HG03095 (cell line): ENCODE measurements around the gene FILIP1.
A peak's percentile ranks its signal among the peaks of the same experiment; 100 is the strongest.
"Not testable (repeated sequence)": the region's sequence is repeated elsewhere in the genome, so short reads cannot be mapped to it uniquely, and the experiment has no call there.

Experiments used
- ATAC-seq: cut with Tn5 transposase; IDR thresholded peaks from one replicate; pipeline ENCODE4 v1.9.1; 2021; ENCODE audit warnings: moderate library complexity; ENCODE audit not compliant: unreplicated experiment

Gene FILIP1

DNA sequence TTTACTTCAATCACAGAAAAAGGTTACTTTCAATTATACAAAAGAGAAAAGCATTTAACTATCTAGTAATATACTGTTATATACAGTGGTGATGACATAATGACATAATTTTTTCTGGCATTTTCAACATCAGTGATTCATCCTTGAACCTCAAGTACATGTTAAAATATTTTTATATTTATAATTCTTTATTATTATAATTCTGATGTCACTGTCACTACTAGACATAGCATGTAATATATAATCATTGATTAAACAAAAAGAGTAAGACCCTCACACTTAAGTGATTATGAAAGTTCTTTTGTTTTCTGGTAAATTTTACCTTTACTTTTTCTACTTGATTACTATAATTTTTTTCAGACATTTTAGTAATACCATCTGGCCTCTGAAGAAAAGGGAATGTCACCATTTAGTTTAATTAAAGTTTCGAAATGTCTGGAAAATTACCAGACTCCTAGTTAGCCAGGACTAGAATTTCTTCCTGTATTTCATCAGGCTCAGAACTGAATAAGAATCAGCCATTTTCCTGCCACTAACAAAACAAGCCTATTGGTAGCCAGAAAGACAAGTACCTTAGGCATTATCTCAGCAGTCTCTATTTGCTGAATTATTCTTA is 71.5 kb downstream of the FILIP1 start:
- ATAC-seq = no peak

DNA sequence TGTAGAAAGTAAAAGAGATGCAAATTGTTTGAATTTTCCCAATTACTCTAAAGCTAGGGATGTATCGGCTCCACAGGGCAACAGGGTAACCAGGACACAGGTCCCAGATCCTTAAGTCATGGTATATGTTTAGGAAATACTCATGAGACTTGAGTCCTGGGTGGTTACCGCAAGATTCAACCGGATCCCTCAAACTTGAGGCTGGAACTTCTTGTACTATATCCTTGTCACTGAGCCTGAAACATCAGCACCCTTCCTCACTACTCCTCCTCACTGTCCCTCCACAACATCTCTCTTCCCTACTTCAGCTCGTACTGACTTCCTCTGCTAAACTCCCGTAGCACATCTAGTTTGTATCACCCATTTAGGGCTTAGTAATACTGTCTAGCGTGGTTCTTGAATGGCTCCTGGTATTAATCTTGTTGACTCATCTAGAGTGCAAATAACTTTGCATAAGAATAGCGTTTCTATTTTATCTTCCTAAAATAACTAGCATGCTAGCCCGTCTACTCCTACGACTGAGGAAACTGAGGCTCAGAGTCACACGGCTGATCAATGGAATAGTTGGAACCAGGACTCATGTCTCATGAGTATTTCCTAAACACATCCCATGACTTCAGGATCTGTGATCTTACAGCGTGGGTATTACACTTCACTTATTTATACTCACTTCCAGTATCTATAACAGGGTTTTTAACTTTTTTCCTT is 72.1 kb downstream of the FILIP1 start:
- no peak for ATAC-seq

GRCh38 chr6:75419980-75420379 is 73.6 kb downstream of the FILIP1 start:
- ATAC-seq = no peak

DNA sequence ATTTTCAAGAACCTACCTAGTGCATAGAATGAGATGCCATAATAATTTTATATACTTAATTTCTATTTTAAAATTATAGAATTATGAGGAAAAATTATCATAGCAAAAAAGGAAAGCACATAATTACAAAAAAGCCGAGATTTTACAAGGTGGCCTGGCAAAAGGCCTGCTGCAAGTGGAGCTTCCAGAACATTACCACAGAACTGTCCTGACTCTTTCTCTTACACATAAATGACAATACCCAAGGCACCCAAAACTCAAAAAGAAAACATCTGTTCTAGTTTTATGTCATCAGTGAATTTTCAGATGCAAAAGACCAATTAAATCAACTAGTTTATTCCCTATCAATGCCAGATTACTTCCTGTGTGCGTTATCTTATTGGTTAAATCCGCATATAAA is 74.2 kb downstream of the FILIP1 start:
- no peak for ATAC-seq

- ATAC-seq = peak; percentile 75
Measured at GRCh38 chr6:75418233-75418632, 75.4 kb downstream of the FILIP1 start.

DNA sequence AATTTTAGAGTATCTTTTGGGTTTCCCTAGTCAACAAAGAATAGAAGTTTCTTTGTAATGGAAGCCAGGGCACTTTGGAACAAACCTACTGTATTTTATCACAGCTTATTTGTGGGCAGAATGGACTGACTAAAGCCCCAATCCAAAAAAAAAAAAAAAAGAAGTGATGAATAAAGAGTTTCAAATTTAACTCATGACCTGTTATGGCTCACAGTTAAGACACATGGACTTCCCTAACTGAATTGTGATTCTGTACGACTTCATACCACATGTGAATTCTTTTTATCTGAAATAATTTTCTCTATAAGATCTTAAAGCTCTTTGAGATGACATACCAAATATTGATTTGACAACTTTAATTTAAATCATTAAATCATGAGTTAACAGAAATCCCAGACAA is 77.2 kb downstream of the FILIP1 start:
- ATAC-seq = no peak

DNA sequence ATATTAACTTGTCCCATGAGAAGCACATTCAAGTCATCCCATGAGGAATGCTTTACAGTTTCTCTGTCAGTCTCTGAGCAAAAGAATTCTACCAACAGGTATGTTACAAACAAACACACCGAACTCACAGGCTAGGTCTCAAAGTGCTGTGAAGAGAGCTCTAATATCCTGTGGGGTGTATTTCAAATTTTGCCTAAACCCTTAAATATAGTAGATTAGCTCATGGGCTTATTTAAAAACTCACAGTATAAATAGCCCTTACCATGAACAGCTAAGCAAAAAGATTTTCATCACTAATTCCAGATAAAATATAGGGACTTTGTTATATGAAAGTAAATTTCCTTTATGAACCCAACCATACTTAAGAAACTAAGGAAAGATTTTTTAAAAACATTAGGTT is 77.8 kb downstream of the FILIP1 start:
- no peak for ATAC-seq

DNA sequence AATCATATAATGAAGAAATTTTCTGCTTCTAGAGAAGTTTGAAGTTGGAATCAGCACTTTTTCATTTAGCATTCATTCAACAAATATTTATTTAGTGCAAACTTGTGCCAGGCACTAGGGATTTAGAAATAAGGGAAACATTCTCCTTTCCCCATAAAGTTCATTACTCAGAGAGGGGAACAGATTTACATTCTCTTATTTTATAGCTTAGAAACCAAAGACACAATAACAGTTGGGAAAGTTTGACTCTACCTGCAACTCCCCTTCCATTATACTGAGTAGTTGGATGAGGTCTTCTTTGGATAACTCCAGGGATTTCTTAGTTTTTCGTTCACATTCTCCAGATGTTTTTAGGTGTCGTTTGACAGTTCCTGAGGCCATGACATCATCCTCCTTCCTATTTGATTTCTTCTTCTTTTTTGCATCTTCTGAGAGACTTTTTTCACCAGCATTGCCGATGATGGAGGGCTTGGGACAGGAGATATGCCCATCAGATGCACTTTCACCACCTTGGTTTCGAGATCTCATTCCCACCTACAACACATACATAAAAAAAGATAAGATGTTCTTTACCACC is 79.1 kb downstream of the FILIP1 start:
- ATAC-seq = no peak

- no peak for ATAC-seq
Measured at GRCh38 chr6:75412969-75413662, 80.5 kb downstream of the FILIP1 start.

GRCh38 chr6:75410564-75410963 is 83.0 kb downstream of the FILIP1 start:
- not testable (repeated sequence) for ATAC-seq

DNA sequence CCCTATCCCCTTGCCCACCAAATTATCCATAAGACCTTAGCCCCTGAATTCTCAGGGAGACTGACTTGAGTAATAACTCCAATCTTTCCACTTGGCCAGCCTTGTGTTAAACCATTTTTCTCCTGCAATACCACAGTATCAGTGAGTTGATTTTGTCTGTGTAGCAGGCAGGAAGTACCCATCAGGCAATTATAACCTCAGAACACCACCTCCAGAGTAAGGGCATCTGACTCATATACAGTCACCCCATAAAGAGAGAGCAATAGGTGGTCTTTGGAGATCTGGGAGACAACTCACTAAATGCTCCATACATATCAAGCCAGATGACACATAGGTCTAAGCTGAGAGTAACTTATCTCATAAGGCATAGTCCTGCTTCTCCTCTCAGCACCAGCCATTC is 83.7 kb downstream of the FILIP1 start:
- ATAC-seq = no peak

DNA sequence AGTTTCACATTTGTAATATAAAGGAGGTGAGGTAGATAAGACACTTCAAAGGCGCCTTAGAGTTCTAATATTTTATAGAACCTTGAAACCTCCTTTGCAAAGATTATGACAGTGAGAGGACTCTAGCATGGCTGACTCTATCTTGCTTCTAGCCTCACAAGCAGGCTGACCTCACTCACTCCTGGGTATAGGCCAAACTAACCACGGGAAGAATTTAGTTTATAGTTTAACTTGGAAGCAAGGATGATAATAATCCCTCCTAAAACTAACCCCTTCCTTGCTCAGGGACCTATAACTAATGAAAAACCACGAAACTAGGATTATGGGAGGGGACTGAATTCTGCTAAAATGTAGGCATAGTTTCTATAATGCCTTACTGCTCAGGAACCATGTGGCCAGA is 84.3 kb downstream of the FILIP1 start:
- no peak for ATAC-seq

DNA sequence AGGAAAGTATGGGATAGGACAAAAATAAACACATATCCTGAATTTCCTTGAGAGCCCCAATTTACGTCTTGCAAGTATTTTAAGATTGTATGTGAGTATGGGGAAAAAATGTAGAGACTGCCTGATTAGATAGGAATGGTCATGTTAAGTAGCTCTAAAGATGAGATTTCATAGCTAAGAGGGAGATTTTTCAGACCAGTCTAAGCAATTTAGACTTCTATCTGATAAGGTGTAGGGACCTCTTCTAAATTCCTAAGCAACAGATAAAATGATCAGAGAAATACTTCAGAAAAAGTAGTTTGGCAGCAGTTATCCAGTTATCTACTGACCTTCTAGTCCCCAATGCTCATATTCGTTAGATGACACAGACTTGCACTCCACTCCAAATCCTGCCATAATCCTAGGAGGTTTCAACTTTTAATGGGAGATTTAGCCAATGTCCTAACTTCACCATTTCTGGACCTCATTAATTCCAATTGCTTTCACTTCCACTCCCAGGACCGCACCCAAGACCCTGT is 90.0 kb downstream of the FILIP1 start:
- ATAC-seq = no peak

- no peak for ATAC-seq
Measured at GRCh38 chr6:75402296-75402695, 91.3 kb downstream of the FILIP1 start.

- no peak for ATAC-seq
Measured at GRCh38 chr6:75397656-75398465, 95.7 kb downstream of the FILIP1 start.

- no peak for ATAC-seq
Measured at GRCh38 chr6:75397171-75397570, 96.4 kb downstream of the FILIP1 start.

- ATAC-seq = no peak
Measured at GRCh38 chr6:75396005-75396800, 97.4 kb downstream of the FILIP1 start.

- no peak for ATAC-seq
Measured at GRCh38 chr6:75393806-75394205, 99.8 kb downstream of the FILIP1 start.

DNA sequence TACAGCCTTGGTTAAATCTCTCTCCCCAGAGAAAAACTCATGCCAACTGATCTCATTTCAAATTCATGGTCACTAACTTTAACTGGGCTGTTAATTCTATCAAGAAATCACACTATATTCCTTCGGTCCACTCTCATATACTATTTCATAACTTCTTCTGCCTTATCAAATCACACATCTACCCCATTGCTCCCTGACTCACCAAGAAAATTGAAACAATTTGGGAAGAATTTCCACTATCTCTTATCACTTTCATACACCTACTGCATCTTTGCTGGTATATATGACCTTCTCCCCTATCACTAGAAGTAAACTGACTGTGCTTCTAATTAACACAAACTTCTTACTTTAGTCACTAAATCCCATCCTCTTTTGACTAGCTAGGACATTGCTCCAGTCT is 102.3 kb downstream of the FILIP1 start:
- no peak for ATAC-seq
